Uterus (tissue), 4 donors: ENCODE data around the gene IGF2R. TPM values are rescaled to one million over a fixed set of nuclear protein-coding genes. Genes with fewer than 3 reads are reported as not detected.

Experiments
- DNase-seq, 2 donors: peaks; one replicate each; pipeline ENCODE4 v3.0.0-alpha.2; 2019 to 2020
- H3K27ac ChIP-seq, 2 donors: fragments of 200-600 bp; sonication (generic); 1 replicate in 1 of 2; 2 replicates in 1 of 2; pipeline ENCODE4 v1.5.1; 2016 to 2018
- H3K27me3 ChIP-seq, 2 donors: fragments of 200-600 bp; sonication (generic); one replicate each; pipeline ENCODE4 v1.5.1; 2018 to 2019; ENCODE audit warnings: control low read depth in 1 of 2
- H3K36me3 ChIP-seq, 2 donors: fragments of 200-600 bp; sonication (generic); one replicate each; pipeline ENCODE4 v1.5.1; 2019; ENCODE audit warnings: control low read depth in 1 of 2
- H3K4me1 ChIP-seq, 2 donors: fragments of 200-600 bp; sonication (generic); one replicate each; pipeline ENCODE4 v1.5.1; 2018 to 2019; ENCODE audit warnings: control low read depth in 1 of 2
- H3K4me3 ChIP-seq, 2 donors: fragments of 200-600 bp; sonication (generic); 1 replicate in 1 of 2; 2 replicates in 1 of 2; pipeline ENCODE4 v1.5.1; 2018 to 2019; ENCODE audit warnings: mild to moderate bottlenecking in 1 of 2
- H3K9me3 ChIP-seq, 2 donors: fragments of 200-600 bp; sonication (generic); one replicate each; pipeline ENCODE4 v1.5.1; 2019; ENCODE audit warnings: control low read depth in 1 of 2
- CTCF ChIP-seq, 4 experiments: fragments of 200-600 bp in 2 of 4; fragments of 450-650 bp in 2 of 4; sonication (generic) in 2 of 4; IDR thresholded peaks; one replicate each; pipeline ENCODE4 v1.5.1; 2016 to 2019; ENCODE audit warnings: antibody characterized with exemption in 4 of 4, mild to moderate bottlenecking in 2 of 4, moderate library complexity in 1 of 4
- POLR2A ChIP-seq, 2 donors: fragments of 450-650 bp; IDR thresholded peaks; one replicate each; pipeline ENCODE4 v1.6.1; 2016; ENCODE audit warnings: antibody characterized with exemption in 2 of 2, mild to moderate bottlenecking in 1 of 2, moderate library complexity in 1 of 2
- intact Hi-C: fragments of 100-400 bp; cut with DNase I; formaldehyde crosslinking; loops from one replicate; pipeline ENCODE4 v1.15.1; 2023; ENCODE audit warnings: low total_unique reads
- total RNA-seq, 4 donors: library from RNA; depleted of rRNA in 3 of 4; stranded (reverse); fragments of >200 nt in 3 of 4; gene quantifications; one replicate each; pipeline versions ENCODE4 v1.1.0 to v1.2.4, GENCODE V29; 2014 to 2023
- donor health status: DM: yes; HTN: yes; CAD: no.

IGF2R gene
- total RNA-seq, 4 donors from 2014 or later, result 36.5 to 91.7 (median 61.7) TPM

GRCh38 chr6:159973951-159974350 lies 5.1 kb downstream of the IGF2R start:
- no peaks in the 10 kb centered on the region for H3K36me3 ChIP-seq
- peak overlapping the region; percentile 52 to 57 for H3K27ac ChIP-seq
- no peaks in the 10 kb centered on the region for H3K9me3 ChIP-seq
- H3K4me1 ChIP-seq, result peaks cover 23 to 24% of the 10 kb centered on the region in 2 donors
- no peak overlapping the region for H3K4me3 ChIP-seq
- H3K27me3 ChIP-seq, result no peaks in the 10 kb centered on the region
- intact Hi-C loops, result no loop called here
- no peak for DNase-seq
- no peak for TF ChIP-seq CTCF (IDR thresholded peaks at IDR 0.05)
- TF ChIP-seq POLR2A (IDR thresholded peaks at IDR 0.05), result no peak

- peak overlapping the region in 1 of 2 donors; percentile 57 for H3K27ac ChIP-seq
- H3K9me3 ChIP-seq, result no peaks in the 10 kb centered on the region
- peaks cover 23 to 26% of the 10 kb centered on the region in 2 donors for H3K4me1 ChIP-seq
- no peak overlapping the region for H3K4me3 ChIP-seq
- intact Hi-C loops, result no loop called here
- no peak for DNase-seq
- TF ChIP-seq POLR2A (IDR thresholded peaks at IDR 0.05) (no peak), CTCF (IDR thresholded peaks at IDR 0.05) (no peak)
- H3K27me3 ChIP-seq, result no peaks in the 10 kb centered on the region
- no peaks in the 10 kb centered on the region for H3K36me3 ChIP-seq
Measured at GRCh38 chr6:159974932-159975331, 6.0 kb downstream of the IGF2R start.

GRCh38 chr6:159976686-159977254 lies 7.9 kb downstream of the IGF2R start:
- H3K36me3 ChIP-seq, result no peaks in the 10 kb centered on the region
- intact Hi-C loops, result no loop called here
- no peak overlapping the region for H3K4me3 ChIP-seq
- H3K9me3 ChIP-seq, result no peaks in the 10 kb centered on the region
- H3K27me3 ChIP-seq, result no peaks in the 10 kb centered on the region
- TF ChIP-seq POLR2A (IDR thresholded peaks at IDR 0.05) (no peak), CTCF (IDR thresholded peaks at IDR 0.05) (no peak)
- H3K4me1 ChIP-seq, result peaks cover 23 to 29% of the 10 kb centered on the region in 2 donors
- no peak for DNase-seq
- H3K27ac ChIP-seq, result peak overlapping the region; percentile 67 to 73

- Histone ChIP-seq H3K36me3 (no peaks in the 10 kb centered on the region), H3K4me1 (peaks cover 27 to 30% of the 10 kb centered on the region in 2 donors), H3K9me3 (no peaks in the 10 kb centered on the region), H3K4me3 (no peak overlapping the region), H3K27me3 (no peaks in the 10 kb centered on the region), H3K27ac (peak overlapping the region; percentile 67 to 73)
- intact Hi-C loops, result no loop called here
- TF ChIP-seq CTCF (IDR thresholded peaks at IDR 0.05) (no peak), POLR2A (IDR thresholded peaks at IDR 0.05) (no peak)
- DNase-seq, result peak; percentile 79 to 85
Measured at GRCh38 chr6:159977255-159977903, 8.5 kb downstream of the IGF2R start.

- Histone ChIP-seq H3K27ac (peak overlapping the region; percentile 67 to 73), H3K4me3 (no peak overlapping the region), H3K9me3 (no peaks in the 10 kb centered on the region), H3K36me3 (no peaks in the 10 kb centered on the region), H3K27me3 (no peaks in the 10 kb centered on the region), H3K4me1 (peaks cover 30 to 32% of the 10 kb centered on the region in 2 donors)
- intact Hi-C loops, result no loop called here
- no peak for DNase-seq
- TF ChIP-seq POLR2A (IDR thresholded peaks at IDR 0.05) (no peak), CTCF (IDR thresholded peaks at IDR 0.05) (no peak)
Measured at GRCh38 chr6:159977904-159978268, 9.0 kb downstream of the IGF2R start.
